HG02870 (cell line): ENCODE data around the gene ALOX5AP.
A peak's percentile ranks its signal among the peaks of the same experiment; 100 is the strongest.
"Not testable (repeated sequence)": the region's sequence is repeated elsewhere in the genome, so short reads cannot be mapped to it uniquely, and the experiment has no call there.

Experiments used
- ATAC-seq: cut with Tn5 transposase; IDR thresholded peaks from one replicate; pipeline ENCODE4 v1.9.1; 2021; ENCODE audit warnings: mild to moderate bottlenecking, moderate library complexity; ENCODE audit not compliant: unreplicated experiment

The ALOX5AP gene

GRCh38 chr13:30736461-30737320, 1.3 kb downstream of the ALOX5AP start:
- ATAC-seq: no peak

DNA sequence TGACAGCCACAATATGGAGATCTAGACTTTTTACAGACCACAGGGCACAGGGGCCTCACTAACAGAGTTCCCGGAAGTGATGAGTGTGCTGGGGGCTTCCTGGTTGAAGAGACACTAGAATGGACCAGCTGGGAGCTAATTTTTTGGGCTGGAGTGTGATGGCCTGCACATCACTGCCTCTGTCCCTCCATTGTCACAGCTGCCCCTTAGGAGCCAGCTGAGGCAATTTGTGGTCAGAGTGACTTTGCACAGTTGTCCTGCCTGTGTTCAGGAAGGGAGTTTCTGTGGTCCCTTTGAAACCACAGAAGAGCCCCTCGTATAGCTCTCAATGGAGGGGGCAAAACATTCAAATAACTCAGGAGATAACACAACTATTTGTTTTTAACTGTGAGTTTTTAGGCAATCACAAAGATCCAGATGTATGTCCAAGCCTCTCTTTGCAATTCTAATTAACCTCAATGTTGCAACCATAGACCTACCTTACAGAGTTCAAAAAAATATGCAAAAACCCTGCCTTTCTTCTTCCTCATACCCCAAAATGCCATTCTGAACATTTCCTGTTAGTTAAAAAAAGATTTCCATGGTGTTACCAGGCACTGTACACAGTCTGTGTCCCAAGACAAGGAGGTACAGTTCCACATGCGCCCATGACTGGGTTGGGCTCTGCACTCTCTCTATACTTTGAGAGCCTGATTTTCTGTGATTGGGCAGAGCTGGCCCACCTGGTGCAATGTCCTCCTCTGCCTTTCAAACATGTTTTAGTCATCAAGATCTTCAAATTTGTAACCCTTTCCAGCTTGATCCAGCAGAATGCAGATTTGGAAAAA, 2.4 kb downstream of the ALOX5AP start:
- ATAC-seq: no peak

- no peak for ATAC-seq
Observed at GRCh38 chr13:30738526-30739236, 3.3 kb downstream of the ALOX5AP start.

GRCh38 chr13:30739237-30739528, 3.8 kb downstream of the ALOX5AP start:
- ATAC-seq: no peak

GRCh38 chr13:30739761-30740642, 4.7 kb downstream of the ALOX5AP start:
- ATAC-seq: peak; percentile 40

GRCh38 chr13:30742901-30743300, 7.6 kb downstream of the ALOX5AP start:
- no peak for ATAC-seq

GRCh38 chr13:30743319-30744055, 8.1 kb downstream of the ALOX5AP start:
- ATAC-seq: no peak

DNA sequence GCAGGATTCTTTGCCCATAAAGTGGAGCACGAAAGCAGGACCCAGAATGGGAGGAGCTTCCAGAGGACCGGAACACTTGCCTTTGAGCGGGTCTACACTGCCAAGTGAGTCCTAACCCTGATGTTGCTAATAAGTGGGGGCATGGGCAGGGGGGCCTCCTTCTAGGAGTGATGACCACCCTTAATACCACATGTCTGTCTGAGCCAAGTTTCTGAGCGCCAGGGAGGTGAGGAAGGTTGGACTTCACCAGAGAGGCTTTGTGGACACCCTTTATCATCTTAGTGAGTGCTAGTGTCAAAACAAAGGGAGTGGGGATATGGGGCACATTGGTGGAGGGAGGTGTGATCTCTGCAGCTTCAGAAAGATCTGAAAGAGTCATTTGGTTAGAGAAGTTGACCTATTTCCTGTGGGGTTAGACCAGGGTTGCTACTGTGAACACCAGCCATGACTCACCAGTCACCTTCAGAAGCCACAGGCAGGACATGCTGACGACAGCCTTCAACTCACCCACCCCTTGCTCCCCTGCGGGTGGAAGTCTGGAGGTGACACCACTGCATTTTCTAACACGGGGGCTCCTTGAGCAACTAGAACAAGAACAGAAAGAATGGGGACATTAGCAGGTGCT, 8.8 kb downstream of the ALOX5AP start:
- peak; percentile 91 for ATAC-seq

- no peak for ATAC-seq
Observed at GRCh38 chr13:30744681-30745077, 9.3 kb downstream of the ALOX5AP start.

DNA sequence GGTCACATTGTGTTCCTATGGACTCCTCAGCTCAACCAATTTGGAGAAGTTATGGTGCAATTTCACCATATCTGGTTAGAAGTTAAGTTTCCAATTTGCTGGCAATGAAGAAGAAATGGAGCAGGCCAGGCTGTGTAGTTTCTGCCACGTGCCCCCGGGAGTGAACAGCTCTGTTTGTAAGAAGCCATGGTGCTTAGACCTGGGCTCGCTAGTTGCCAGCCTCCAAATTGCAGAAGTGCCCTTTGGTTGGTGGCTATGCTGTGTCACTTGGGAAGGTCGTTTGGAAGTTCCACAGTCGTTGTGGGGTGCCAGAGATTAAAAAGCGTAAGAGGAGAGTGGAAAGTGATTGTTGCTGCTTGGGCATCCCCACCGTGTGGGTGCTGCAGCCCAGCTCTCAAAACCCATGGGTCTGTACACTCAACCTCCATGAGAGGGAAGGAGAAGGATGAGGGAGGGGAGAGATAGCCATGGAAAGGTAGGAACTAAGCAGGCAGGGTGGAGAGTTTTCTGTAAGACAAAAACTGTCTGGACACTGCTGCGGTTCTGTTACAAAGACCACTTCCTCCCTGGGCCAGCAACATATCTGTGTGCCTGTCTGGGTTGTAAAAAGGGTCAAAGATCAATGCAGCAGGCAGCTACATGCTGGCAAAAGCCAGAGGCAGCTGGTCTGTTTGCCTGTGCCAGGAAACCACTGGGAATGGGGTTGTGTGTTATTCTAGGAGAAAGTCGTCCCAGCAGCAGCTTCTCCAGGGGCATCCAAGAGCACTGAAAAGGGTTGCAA, 10.8 kb downstream of the ALOX5AP start:
- no peak for ATAC-seq

GRCh38 chr13:30746791-30747190, 11.4 kb downstream of the ALOX5AP start:
- ATAC-seq: no peak

- not testable (repeated sequence) for ATAC-seq
Observed at GRCh38 chr13:30747845-30748244, 12.5 kb downstream of the ALOX5AP start.

DNA sequence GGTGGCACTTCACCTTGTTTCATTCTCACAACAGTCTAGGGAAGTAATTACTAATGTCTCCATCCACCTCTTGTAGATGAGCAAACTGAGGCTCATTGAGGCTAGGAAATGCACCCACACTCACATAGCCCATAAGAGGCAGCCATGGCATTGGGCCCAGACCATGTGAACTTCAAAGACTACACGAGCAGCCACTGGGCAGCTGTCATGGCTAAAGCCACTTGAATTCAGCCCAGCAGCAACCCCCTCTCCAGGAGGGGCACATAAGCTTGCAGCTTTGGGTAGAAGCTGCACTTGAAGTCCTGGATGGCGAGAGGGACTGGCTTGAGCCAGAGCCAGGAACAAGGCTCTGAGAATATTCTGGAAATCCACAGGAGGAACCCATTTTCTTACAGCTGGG, 13.4 kb downstream of the ALOX5AP start:
- ATAC-seq: no peak

- ATAC-seq: no peak
Observed at GRCh38 chr13:30750036-30750435, 14.7 kb downstream of the ALOX5AP start.

DNA sequence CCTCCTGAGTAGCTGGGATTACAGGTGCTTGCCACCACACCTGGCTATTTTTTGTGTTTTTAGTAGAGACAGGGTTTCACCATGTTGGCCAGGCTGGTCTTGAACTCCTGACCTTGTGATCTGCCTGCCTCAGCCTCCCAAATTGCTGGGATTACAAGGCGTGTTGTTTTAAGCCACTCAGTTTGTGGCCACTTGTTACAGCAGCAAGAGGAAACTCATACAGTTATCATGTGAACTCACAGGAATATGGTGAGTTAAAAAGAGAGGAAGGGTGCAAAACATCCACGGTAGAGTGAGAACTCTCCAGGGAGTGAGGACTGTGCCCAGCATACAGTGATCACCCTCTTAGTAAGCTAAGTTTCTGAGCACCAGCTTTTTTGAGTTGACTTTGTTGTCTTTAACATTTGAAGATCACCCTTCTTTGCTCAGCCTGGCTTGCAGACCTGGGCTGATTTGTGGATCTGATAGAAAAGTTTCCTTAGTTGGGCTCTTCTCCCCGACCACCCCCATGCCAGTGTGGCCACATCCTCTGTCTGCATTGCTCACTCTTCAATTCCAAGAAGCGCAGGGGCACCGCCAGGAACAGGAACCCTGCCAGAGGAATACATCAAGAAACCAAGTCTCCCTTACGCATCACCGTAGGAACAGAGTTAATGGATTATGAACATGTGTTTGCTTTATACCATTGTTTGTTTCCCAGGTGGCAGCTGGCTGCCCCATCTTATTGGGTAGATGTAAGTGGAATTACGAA, 16.0 kb downstream of the ALOX5AP start:
- ATAC-seq: no peak

DNA sequence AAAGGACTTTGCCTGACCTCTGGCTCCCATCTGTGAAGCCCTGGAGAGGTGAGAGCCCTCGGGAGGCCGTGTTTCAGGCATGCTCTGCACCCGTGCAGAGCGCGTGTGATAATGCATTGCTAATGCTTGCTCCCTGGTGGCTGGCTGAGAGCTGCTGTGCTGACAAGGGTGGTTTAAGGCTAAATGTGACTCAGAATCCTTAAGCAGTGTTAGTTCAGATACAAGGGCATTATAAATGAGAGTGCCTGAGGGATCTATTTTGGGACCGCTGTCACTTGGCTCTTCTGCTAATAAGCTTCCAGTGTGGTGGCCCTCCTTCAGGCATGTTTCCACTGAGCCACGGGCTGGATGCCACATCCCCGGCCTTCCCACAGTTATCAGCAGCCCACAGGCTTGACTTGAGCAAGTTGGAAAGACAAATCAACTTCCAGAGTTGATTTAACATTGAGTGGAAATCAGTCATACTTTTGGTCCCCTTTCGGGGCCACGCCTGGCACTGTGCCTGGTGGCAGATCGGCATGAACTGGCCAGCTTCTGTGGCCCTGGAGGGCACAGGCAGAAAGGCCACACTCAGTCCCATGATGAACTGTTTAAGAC, 17.0 kb downstream of the ALOX5AP start:
- ATAC-seq: no peak

DNA sequence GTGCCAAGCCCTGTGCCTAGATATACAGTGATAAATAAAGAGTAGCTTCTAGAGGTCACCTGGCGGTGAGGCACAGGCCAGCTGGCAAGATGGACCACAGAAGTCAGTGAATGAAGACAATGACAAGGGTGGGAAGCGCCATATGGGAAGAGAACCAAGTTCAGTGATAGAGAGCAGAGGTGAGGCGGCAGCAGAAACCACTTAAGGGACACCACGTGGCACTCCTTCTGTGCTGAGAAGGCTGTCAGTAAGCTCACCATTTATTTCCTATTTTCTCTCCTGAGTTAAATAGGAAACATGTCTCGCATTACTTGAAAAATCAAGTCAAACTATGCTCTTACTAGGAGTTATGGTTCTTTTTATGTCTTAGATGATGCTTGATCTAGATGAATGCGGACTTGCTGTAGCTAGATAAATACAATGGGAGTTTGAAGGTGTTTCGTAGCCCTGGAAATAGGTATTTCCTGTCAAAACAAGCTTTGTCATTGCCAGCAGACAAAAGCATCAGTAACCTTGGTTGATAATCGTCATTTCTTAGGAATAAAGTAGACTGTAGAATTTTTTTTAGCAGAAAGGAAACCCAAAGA, 17.8 kb downstream of the ALOX5AP start:
- ATAC-seq: no peak
